GM12874 (cell line): ENCODE measurements around the gene SATB2.

Experiments
- TF ChIP-seq, protein P1 (sequence below): IDR thresholded peaks from 2 replicates; pipeline ENCODE4 v1.5.1; 2011; ENCODE audit warnings: low read depth, mild to moderate bottlenecking, control low read depth, low read length, moderate library complexity; ENCODE audit not compliant: insufficient read depth

SATB2 gene

DNA sequence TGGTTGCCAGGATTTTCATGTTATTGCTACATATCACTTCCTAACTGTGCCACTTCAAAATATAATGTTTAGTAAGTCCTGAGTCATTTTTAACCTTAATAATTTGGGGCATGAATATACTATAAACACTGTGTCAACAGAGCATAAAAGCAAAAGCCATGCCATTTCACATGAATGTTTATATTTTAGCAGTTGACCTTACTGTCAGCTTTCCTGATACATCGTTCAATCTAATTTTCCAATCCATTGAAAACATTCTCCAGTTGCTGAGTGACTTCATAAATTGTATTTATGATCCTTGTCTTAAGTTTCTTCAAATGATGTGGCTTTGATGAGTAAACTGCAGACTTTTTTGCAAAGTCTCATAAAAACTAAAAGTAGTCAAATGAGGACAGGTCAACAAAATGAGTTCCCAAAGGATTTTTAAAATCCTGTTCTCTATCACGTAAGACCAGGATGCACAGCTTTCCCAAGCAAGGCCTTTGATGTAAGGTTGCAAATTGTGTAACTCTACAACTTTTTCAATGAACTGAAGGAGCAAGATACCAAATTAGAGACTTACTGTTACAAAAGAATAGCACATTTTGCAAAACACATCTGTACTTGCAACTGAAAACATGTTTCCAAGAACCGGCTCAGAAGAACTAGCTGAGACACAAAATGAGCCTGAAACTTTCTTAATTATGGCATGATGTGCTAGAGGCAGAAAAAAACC lies 117.7 kb downstream of the SATB2 start:
- TF ChIP-seq, protein P1, sequence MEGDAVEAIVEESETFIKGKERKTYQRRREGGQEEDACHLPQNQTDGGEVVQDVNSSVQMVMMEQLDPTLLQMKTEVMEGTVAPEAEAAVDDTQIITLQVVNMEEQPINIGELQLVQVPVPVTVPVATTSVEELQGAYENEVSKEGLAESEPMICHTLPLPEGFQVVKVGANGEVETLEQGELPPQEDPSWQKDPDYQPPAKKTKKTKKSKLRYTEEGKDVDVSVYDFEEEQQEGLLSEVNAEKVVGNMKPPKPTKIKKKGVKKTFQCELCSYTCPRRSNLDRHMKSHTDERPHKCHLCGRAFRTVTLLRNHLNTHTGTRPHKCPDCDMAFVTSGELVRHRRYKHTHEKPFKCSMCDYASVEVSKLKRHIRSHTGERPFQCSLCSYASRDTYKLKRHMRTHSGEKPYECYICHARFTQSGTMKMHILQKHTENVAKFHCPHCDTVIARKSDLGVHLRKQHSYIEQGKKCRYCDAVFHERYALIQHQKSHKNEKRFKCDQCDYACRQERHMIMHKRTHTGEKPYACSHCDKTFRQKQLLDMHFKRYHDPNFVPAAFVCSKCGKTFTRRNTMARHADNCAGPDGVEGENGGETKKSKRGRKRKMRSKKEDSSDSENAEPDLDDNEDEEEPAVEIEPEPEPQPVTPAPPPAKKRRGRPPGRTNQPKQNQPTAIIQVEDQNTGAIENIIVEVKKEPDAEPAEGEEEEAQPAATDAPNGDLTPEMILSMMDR: no peak

DNA sequence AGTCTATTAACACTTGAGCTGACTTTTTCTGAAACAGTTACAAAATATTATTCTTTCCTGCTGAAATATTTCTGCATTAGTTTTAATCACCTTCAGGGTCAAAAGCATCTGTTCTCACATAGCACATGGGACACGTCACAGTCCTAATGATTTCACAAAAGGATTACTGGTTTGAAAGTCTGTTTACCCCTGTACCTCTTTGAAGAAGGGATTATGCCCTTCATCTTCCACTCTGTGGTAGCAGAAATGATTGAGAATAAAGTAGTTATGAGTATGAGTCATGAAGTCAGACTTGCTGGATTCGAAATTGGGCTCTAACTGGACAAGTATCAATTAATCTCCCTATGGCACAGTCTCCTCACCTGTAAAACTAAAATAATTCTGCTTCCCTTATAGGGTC lies 121.2 kb downstream of the SATB2 start:
- TF ChIP-seq, protein P1: no peak

- TF ChIP-seq, protein P1: no peak
These were observed 122.2 kb downstream of the SATB2 start for GRCh38 chr2:199335502-199335901.

GRCh38 chr2:199329466-199329865 lies 128.3 kb downstream of the SATB2 start:
- TF ChIP-seq, protein P1: no peak

- TF ChIP-seq, protein P1: no peak
These were observed 128.7 kb downstream of the SATB2 start for GRCh38 chr2:199329031-199329430.

- TF ChIP-seq, protein P1: no peak
These were observed 131.9 kb downstream of the SATB2 start for GRCh38 chr2:199325881-199326280.

GRCh38 chr2:199322151-199322550 lies 135.6 kb downstream of the SATB2 start:
- TF ChIP-seq, protein P1: no peak

GRCh38 chr2:199317646-199318045 lies 140.1 kb downstream of the SATB2 start:
- TF ChIP-seq, protein P1: no peak
